ENCODE data around the gene PPP4R1.

PPP4R1 gene

GRCh38 chr18:9655232-9655767 lies 40.9 kb upstream of the PPP4R1 start:
- H3K4me3 ChIP-seq (ENCODE audit: low read depth, low read length) = no peak overlapping the region
- TF ChIP-seq CTCF (IDR thresholded peaks at IDR 0.05; ENCODE audit: low read depth, low read length) = no peak

GRCh38 chr18:9653390-9653789 lies 39.0 kb upstream of the PPP4R1 start:
- no peak for TF ChIP-seq CTCF (IDR thresholded peaks at IDR 0.05; ENCODE audit: low read depth, low read length)
- H3K4me3 ChIP-seq (ENCODE audit: low read depth, low read length) = no peak overlapping the region

- no peak overlapping the region for H3K4me3 ChIP-seq (ENCODE audit: low read depth, low read length)
- TF ChIP-seq CTCF (IDR thresholded peaks at IDR 0.05; ENCODE audit: low read depth, low read length) = no peak
Observed at GRCh38 chr18:9649164-9649540, 34.8 kb upstream of the PPP4R1 start.

GRCh38 chr18:9648431-9649163 lies 34.2 kb upstream of the PPP4R1 start:
- no peak for TF ChIP-seq CTCF (IDR thresholded peaks at IDR 0.05; ENCODE audit: low read depth, low read length)
- no peak overlapping the region for H3K4me3 ChIP-seq (ENCODE audit: low read depth, low read length)

GRCh38 chr18:9647496-9648323 lies 33.4 kb upstream of the PPP4R1 start:
- H3K4me3 ChIP-seq (ENCODE audit: low read depth, low read length) = no peak overlapping the region
- TF ChIP-seq CTCF (IDR thresholded peaks at IDR 0.05; ENCODE audit: low read depth, low read length) = no peak

GRCh38 chr18:9643549-9643948 lies 29.2 kb upstream of the PPP4R1 start:
- TF ChIP-seq CTCF (IDR thresholded peaks at IDR 0.05; ENCODE audit: low read depth, low read length) = no peak

More at GRCh38 chr18:9643549-9643948, 29.2 kb upstream of the PPP4R1 start:
- H3K4me3 ChIP-seq (ENCODE audit: low read depth, low read length) = no peak overlapping the region
